GM04503 (cell line): ENCODE data around the gene INSRR.

Experiments
- DNase-seq: peaks from one replicate; pipeline ENCODE4 v3.0.0-alpha.2; 2012; ENCODE audit warnings: low read depth

The INSRR gene

GRCh38 chr1:156874142-156874541, 15.2 kb upstream of the INSRR start:
- no peak for DNase-seq

DNA sequence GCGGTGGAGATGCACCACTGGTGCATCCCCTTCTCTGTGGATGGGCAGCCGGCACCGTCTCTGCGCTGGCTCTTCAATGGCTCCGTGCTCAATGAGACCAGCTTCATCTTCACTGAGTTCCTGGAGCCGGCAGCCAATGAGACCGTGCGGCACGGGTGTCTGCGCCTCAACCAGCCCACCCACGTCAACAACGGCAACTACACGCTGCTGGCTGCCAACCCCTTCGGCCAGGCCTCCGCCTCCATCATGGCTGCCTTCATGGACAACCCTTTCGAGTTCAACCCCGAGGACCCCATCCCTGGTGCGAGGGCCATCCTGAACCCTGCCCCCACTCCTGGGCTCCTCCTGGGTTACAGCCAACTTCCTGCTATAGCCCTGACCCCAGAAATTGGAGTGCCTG, 14.7 kb upstream of the INSRR start:
- no peak for DNase-seq

GRCh38 chr1:156869455-156869854, 10.5 kb upstream of the INSRR start:
- no peak for DNase-seq

DNA sequence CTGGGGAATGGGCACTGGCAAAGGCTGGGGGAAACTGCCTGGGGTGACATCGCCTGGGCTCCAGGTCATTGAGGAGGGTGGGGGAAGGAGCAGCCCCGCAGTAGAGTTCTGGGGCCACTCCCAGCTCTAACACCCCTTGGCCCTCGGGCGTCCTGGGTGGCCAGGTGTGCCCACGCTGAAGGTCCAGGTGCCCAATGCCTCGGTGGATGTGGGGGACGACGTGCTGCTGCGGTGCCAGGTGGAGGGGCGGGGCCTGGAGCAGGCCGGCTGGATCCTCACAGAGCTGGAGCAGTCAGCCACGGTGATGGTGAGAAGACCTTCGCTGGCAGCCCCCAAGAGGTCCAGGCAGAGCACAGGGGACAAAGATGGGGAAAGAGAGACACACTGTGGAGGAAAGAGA, 9.4 kb upstream of the INSRR start:
- DNase-seq, result no peak

GRCh38 chr1:156866249-156866909, 7.5 kb upstream of the INSRR start:
- DNase-seq, result no peak

GRCh38 chr1:156865865-156866248, 6.9 kb upstream of the INSRR start:
- no peak for DNase-seq

DNA sequence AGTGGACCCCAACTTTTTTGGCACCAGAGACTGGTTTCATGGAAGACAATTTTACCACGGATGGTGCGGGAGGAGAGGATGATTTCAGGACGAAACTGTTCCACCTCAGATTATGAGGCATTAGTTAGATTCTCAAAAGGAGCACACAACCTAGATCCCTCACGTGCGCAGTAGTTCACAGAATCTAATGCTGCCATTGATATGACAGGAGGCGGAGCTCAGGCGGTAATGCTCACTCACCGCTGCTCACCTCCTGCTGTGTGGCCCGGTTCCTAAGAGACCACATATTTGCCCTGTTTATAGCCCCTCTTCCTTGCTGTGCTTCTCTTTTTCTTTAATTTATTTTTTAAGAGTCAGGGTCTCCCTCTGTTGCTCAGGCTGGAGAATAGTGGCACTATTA, 6.3 kb upstream of the INSRR start:
- no peak for DNase-seq

DNA sequence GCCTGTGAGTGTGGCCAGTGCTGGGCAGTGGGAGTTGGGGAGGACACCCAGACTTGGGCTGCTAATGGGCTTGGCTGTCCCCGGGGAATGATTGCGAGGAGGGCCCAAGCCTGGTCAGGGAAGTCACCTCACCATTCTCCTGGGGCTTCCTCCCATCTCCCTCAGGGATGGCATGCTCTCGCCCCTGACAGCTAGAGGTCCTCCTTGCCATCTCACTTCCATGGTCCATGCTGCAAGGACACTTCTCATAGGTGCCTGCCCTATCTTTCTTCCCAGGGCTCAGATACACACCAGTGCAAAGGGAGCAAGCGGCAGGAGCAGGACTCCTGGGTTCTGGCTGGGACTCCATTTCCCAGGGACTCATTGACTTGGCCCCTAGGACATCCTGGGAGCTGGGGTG, 5.9 kb upstream of the INSRR start:
- DNase-seq, result no peak

DNA sequence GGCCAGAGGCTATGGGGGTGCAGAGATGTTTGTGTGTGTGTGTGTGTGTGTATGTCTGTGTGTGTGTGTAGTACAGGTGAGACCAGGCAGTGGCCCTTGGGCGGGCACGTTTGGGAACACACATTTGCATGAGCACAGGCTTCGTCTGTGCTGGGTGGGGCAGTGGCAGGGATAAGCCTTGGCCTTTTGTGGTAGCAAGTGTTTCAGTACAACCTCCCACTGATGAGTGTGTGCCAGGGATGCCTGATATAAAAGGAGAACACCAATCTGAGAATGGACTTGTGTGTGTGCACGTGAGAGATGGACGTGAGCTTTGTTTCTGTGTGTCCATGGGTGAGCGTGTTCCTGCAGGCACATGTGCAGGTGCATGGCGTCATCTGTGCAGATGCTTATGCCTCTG, 4.7 kb upstream of the INSRR start:
- no peak for DNase-seq

- no peak for DNase-seq
Measured at GRCh38 chr1:156862997-156863599, 4.2 kb upstream of the INSRR start.

DNA sequence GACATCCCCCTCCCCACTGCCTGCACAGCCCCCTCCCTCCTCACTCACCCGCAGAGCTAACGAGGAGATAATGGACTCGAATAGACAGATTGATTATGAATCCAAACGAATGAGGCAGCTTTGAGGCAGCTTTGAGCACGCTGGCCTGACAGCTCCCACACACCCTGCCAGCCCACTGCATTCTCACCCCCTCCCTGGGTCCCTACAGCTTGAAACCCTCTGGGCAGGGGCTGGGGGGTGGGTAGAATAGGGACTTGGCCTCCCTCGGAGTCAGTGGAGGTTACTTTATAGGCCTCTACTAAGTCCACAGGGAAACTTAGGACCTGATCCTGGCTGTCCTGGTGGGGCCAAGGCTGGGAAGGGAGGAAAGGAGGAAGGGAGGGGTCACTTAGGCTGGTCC, 3.7 kb upstream of the INSRR start:
- no peak for DNase-seq

DNA sequence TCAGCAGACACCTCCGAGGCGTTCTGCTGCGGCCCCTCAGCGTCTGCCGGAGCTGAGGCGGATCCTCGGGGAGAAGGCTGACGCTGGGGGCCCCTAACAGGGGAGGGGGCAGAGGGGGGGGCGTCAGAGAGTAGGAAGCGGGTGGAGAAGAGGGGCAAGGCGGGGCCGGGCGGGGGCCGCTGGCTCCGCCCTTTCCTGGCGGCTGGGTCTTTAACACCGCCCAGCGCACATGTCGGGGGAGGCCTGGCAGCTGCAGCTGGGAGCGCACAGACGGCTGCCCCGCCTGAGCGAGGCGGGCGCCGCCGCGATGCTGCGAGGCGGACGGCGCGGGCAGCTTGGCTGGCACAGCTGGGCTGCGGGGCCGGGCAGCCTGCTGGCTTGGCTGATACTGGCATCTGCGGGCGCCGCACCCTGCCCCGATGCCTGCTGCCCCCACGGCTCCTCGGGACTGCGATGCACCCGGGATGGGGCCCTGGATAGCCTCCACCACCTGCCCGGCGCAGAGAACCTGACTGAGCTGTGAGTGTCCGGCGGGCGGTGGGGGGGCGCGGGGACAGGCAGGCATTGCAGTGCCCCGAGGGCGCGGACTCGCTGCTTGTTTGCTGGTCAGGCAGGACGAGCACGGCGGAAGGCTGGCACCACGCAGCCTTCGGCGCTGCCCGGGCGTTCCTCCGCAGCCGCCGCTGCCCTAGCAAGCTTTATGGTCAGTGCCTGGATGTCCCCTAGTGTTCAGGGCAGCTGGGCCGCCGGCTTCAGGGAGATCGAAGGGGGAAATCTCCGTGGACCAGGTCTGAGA, 1.9 kb upstream of the INSRR start, which contains the start of gene NTRK1:
Gene NTRK1 (plus strand): TSS at position 238 of the 796 bp plus-strand sequence. CDS start 70 bp downstream, at position 308.
- no peak for DNase-seq

DNA sequence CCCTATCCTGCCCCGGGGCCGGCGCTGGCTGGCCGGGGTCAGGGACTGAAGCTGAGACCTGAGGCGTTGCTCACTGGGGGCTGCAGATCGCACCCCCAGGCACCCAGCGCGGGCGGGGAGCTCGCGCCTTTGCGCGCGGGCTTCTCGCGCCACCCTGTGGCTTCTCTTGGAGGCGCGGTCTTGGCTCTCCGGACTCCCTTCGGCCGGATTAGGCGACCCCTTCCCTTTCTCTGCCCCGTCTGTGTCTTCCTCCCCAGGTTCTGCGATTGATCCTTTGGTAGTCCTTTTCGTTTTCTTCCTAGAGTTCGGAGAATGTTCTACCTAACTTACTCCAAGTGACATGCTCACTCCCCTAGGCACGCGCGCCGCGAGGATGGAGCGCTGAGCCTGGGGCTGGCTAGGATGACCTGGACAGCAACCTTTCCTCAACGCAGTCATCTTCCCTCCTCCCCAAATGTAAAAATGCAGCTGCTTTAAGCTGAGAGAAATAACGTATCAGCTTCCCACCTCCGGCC, 1.3 kb upstream of the INSRR start:
- peak; percentile 4 for DNase-seq

GRCh38 chr1:156859523-156860112, 701 bp upstream of the INSRR start:
- DNase-seq, result peak; percentile 1

GRCh38 chr1:156858555-156858956, 361 bp downstream of the INSRR start:
- DNase-seq, result no peak

- no peak for DNase-seq
Measured at GRCh38 chr1:156857532-156857931, 1.4 kb downstream of the INSRR start.

DNA sequence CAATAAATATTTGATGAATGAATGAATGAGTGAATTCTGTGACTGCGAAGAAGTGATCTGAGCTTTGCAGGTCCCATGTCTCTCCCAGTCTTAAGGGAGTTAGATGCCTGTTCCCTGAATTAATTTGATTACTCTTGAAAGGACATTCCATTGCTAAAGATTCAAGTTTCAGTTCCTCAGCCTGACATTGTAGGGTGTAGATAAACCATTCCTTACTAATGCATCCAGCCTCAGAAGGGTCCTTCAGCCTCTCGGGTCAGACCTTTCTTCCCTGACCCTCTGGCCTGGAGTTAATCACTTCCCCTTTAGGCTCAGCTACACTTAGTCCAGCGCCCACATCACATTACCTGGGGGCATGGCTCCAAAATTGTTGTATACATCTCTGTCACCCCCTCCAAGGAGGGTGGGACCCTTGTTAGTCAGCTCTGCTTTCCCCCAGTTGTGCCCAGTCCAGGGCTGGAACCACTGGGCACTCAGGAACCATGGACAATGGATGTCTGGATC, 2.6 kb downstream of the INSRR start:
- no peak for DNase-seq

- no peak for DNase-seq
Measured at GRCh38 chr1:156854634-156855033, 4.3 kb downstream of the INSRR start.

- DNase-seq, result no peak
Measured at GRCh38 chr1:156853761-156854160, 5.2 kb downstream of the INSRR start.

DNA sequence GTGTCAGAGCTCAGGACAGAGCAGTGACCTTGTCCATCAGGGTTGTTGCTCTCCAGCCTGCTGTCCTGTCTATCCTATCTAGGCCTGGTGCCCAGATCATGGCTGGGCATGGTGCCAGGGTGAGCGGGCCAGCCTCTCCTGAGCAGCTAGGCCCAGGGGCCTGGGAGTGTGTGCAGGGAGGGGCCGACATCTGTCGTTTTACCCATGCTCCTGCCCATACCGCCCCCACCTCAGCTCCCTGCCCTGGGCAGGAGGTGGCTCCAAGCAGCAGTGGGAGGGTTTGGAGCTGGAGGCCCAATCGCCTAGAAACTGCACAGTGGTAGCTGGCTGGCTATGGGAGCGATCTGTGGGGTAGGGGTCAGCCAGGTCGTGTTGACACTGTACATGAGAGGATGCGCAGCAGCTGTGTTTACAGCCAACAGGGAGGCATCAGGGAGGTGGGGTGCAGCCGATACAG, 6.5 kb downstream of the INSRR start:
- peak; percentile 5 for DNase-seq

DNA sequence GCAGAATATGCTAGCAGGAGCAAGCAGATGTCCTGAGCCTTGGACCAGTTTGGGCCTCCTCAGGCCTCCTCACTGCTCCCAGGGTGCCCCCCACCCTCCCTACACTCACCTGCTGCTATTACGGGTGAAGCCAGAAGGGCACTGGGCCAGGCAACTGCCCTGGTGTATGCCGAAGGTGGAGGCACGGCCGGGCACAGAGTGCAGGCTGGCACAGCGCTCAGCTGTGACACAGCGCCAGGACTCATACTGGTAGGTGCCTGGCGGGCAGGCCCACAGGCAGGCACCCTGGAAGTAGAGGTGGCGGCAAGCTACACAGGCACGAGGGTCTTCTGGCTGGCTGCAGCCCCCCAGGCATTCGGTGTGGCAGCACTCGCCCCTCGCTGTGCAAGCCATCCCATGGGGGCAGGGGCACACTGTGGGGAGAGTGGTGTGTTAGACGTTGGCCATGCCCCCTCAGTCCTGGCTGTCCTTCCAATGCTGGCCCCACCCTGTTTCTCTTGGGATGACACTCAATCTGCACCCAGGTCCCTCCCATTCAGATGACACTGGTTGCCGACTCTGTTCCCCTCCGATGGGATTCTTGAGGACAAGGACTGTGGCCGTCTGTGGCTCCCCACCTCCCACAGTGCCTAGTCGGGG, 7.0 kb downstream of the INSRR start:
- no peak for DNase-seq

- DNase-seq, result no peak
Measured at GRCh38 chr1:156849151-156849496, 9.8 kb downstream of the INSRR start.
